ENCODE measurements around the gene NOX5.

DNA sequence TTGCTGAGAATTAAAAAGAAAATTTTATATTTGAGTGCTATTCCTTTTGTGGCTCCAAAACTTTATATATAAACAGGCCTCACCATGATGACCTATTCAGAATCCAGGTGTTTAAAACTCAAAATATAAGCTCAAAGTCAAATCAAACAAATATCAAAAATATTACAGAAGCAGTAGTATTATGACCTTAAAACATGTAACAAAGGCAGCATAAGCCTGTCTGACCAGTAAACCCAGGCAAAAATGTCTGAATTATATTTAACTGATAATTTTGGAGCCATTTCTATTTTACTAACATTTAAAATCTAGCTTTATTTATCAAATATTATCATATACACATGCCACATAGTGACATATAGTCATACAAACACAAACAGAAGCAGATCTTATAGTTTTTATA lies 6.4 kb upstream of the NOX5 start:
- TF ChIP-seq CTCF (IDR thresholded peaks at IDR 0.05) (no peak), MYC (IDR thresholded peaks at IDR 0.05; ENCODE audit: borderline replicate concordance, low read length) (no peak), HDAC2 (IDR thresholded peaks at IDR 0.05) (no peak)

Data from A549 (cell line).